A549 (cell line): ENCODE results near the gene PHIP.

Experiments
- CTCF ChIP-seq: fragments of >200 bp; sonication (Bioruptor Twin); formaldehyde crosslinking; IDR thresholded peaks from 3 replicates; pipeline ENCODE4 v1.5.1; 2016
- MAZ ChIP-seq: fragments of 150-350 bp; IDR thresholded peaks from 2 replicates; pipeline ENCODE4 v1.6.1; 2014; ENCODE audit warnings: antibody characterized with exemption, low read depth, low read length, borderline replicate concordance
- TF ChIP-seq, protein P1 (sequence below): IDR thresholded peaks from 2 replicates; pipeline ENCODE4 v1.6.1; 2012; ENCODE audit warnings: low read depth, borderline replicate concordance
- TF ChIP-seq, protein P2 (sequence below): fragments of 150-350 bp; IDR thresholded peaks from 2 replicates; pipeline ENCODE4 v1.6.1; 2014; ENCODE audit warnings: low read depth, mild to moderate bottlenecking, low read length
- TF ChIP-seq, protein P3 (sequence below): fragments of >200 bp; sonication (Bioruptor Twin); formaldehyde crosslinking; IDR thresholded peaks from 3 replicates; pipeline ENCODE4 v1.6.1; 2016

- TF ChIP-seq CTCF (no peak), MAZ (no peak)
- TF ChIP-seq, protein P1, sequence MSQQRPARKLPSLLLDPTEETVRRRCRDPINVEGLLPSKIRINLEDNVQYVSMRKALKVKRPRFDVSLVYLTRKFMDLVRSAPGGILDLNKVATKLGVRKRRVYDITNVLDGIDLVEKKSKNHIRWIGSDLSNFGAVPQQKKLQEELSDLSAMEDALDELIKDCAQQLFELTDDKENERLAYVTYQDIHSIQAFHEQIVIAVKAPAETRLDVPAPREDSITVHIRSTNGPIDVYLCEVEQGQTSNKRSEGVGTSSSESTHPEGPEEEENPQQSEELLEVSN: no peak
- TF ChIP-seq, protein P2, sequence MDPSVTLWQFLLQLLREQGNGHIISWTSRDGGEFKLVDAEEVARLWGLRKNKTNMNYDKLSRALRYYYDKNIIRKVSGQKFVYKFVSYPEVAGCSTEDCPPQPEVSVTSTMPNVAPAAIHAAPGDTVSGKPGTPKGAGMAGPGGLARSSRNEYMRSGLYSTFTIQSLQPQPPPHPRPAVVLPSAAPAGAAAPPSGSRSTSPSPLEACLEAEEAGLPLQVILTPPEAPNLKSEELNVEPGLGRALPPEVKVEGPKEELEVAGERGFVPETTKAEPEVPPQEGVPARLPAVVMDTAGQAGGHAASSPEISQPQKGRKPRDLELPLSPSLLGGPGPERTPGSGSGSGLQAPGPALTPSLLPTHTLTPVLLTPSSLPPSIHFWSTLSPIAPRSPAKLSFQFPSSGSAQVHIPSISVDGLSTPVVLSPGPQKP: no peak
- TF ChIP-seq, protein P3, sequence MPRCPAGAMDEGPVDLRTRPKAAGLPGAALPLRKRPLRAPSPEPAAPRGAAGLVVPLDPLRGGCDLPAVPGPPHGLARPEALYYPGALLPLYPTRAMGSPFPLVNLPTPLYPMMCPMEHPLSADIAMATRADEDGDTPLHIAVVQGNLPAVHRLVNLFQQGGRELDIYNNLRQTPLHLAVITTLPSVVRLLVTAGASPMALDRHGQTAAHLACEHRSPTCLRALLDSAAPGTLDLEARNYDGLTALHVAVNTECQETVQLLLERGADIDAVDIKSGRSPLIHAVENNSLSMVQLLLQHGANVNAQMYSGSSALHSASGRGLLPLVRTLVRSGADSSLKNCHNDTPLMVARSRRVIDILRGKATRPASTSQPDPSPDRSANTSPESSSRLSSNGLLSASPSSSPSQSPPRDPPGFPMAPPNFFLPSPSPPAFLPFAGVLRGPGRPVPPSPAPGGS: no peak
Measured at GRCh38 chr6:78953798-78954197, 124.3 kb downstream of the PHIP start.
